HepG2 (cell line): ENCODE measurements around the gene COG4. TPM values are rescaled to one million over a fixed set of nuclear protein-coding genes. Genes with fewer than 3 reads are reported as not detected.

Experiments
- CC2D1A ChIP-seq: sonication (generic); formaldehyde crosslinking; IDR thresholded peaks from 2 replicates; pipeline ENCODE4 v1.8.1; 2023; ENCODE audit warnings: mild to moderate bottlenecking, missing genetic modification reagents
- CREB1 ChIP-seq, 2 experiments: fragments of 450-650 bp in 1 of 2; IDR thresholded peaks; 2 replicates each; pipeline ENCODE4 v1.6.1; 2016 to 2017; ENCODE audit warnings: control low read depth in 1 of 2, mild to moderate bottlenecking in 1 of 2, missing compliant biosample characterization in 1 of 2, missing genetic modification characterization in 1 of 2
- CREM ChIP-seq, 2 experiments: sonication (generic) in 1 of 2; formaldehyde crosslinking in 1 of 2; IDR thresholded peaks; 2 replicates each; pipeline versions ENCODE4 v1.4.0 to v1.6.1; 2016 to 2020; ENCODE audit warnings: antibody characterized with exemption in 1 of 2, mild to moderate bottlenecking in 1 of 2, missing genetic modification reagents in 1 of 2
- IRF2 ChIP-seq: IDR thresholded peaks from 2 replicates; pipeline ENCODE4 v1.6.1; 2018; ENCODE audit warnings: missing genetic modification reagents, missing compliant biosample characterization
- SETDB1 ChIP-seq: sonication (generic); formaldehyde crosslinking; IDR thresholded peaks from 2 replicates; pipeline ENCODE4 v1.5.1; 2020; ENCODE audit warnings: missing genetic modification reagents, mild to moderate bottlenecking, borderline replicate concordance
- STAG1 ChIP-seq: sonication (generic); formaldehyde crosslinking; IDR thresholded peaks from 2 replicates; pipeline ENCODE4 v1.4.0; 2020; ENCODE audit warnings: missing genetic modification reagents
- TAF1 ChIP-seq: sonication (generic); formaldehyde crosslinking; IDR thresholded peaks from 2 replicates; pipeline ENCODE4 v1.4.0; 2020; ENCODE audit warnings: missing genetic modification reagents
- ZC3H13 ChIP-seq: sonication (generic); formaldehyde crosslinking; IDR thresholded peaks from 2 replicates; pipeline ENCODE4 v1.8.1; 2023; ENCODE audit warnings: mild to moderate bottlenecking, missing genetic modification reagents, moderate library complexity
- ZMYM2 ChIP-seq: sonication (generic); formaldehyde crosslinking; IDR thresholded peaks from 2 replicates; pipeline ENCODE4 v1.8.0; 2022; ENCODE audit warnings: mild to moderate bottlenecking, missing genetic modification reagents
- ZNF460 ChIP-seq: sonication (generic); formaldehyde crosslinking; IDR thresholded peaks from 2 replicates; pipeline ENCODE4 v1.5.1; 2020; ENCODE audit warnings: missing genetic modification reagents, mild to moderate bottlenecking, borderline replicate concordance
- ZNF552 ChIP-seq: sonication (generic); formaldehyde crosslinking; IDR thresholded peaks from 2 replicates; pipeline ENCODE4 v1.9.0; 2022; ENCODE audit warnings: missing genetic modification reagents, mild to moderate bottlenecking, borderline replicate concordance
- ZNF614 ChIP-seq: IDR thresholded peaks from 2 replicates; pipeline ENCODE4 v1.6.1; 2018; ENCODE audit warnings: missing biosample characterization, missing genetic modification reagents, inconsistent platforms, borderline replicate concordance
- ZNF629 ChIP-seq: sonication (generic); formaldehyde crosslinking; conservative IDR thresholded peaks from 2 replicates; pipeline ENCODE4 v1.5.0; 2020; ENCODE audit warnings: missing genetic modification reagents
- ZNF660 ChIP-seq: sonication (generic); formaldehyde crosslinking; IDR thresholded peaks from 2 replicates; pipeline ENCODE4 v1.5.1; 2020; ENCODE audit warnings: mild to moderate bottlenecking, low read depth, missing genetic modification reagents, borderline replicate concordance
- ZNF674 ChIP-seq: sonication (generic); formaldehyde crosslinking; IDR thresholded peaks from 2 replicates; pipeline ENCODE4 v1.5.0; 2020; ENCODE audit warnings: low read depth, mild to moderate bottlenecking, missing genetic modification reagents
- ZNF770 ChIP-seq: sonication (generic); formaldehyde crosslinking; IDR thresholded peaks from 2 replicates; pipeline ENCODE4 v1.5.0; 2020; ENCODE audit warnings: mild to moderate bottlenecking, missing genetic modification reagents
- ZNF775 ChIP-seq: sonication (generic); formaldehyde crosslinking; IDR thresholded peaks from 2 replicates; pipeline ENCODE4 v1.4.0; 2020; ENCODE audit warnings: missing genetic modification reagents, mild to moderate bottlenecking, moderate library complexity, borderline replicate concordance
- polyA plus RNA-seq, 8 experiments: library from polyadenylated mRNA; depleted of rRNA in 3 of 8; stranded (reverse) in 7 of 8; unstranded in 1 of 8; fragments of >200 nt; fragmentation: Illumina TruSeq in 4 of 8; extraction: Trizol in 4 of 8; gene quantifications; 2 replicates each; pipeline versions ENCODE4 v1.2.1 to v1.2.3, GENCODE V29; 2011 to 2016; ENCODE audit warnings: low read depth in 4 of 8, missing spikeins in 1 of 8, mixed read lengths in 1 of 8; ENCODE audit not compliant: insufficient read depth in 1 of 8
- total RNA-seq, 5 experiments: library from RNA; depleted of rRNA; stranded (reverse); fragments of >200 nt; fragmentation: Illumina TruSeq; extraction: Trizol; gene quantifications; 2 replicates each; pipeline ENCODE4 v1.2.3, GENCODE V29; 2016; ENCODE audit warnings: low read depth in 1 of 5
- TF ChIP-seq, protein P1 (sequence below): sonication (generic); formaldehyde crosslinking; IDR thresholded peaks from 2 replicates; pipeline ENCODE4 v1.4.0; 2020; ENCODE audit warnings: mild to moderate bottlenecking, missing genetic modification reagents, borderline replicate concordance
- TF ChIP-seq, protein P2 (sequence below): sonication (generic); formaldehyde crosslinking; IDR thresholded peaks from 2 replicates; pipeline ENCODE4 v1.8.1; 2023; ENCODE audit warnings: mild to moderate bottlenecking, moderate library complexity, missing genetic modification reagents
- TF ChIP-seq, protein P3 (sequence below): sonication (generic); formaldehyde crosslinking; IDR thresholded peaks from 2 replicates; pipeline ENCODE4 v1.9.0; 2021; ENCODE audit warnings: missing genetic modification reagents, borderline replicate concordance

Gene COG4
- total and polyA plus RNA-seq, 2 of the 13 experiments (the other 11 are each of a cell fraction or from before 2014, with no cell fraction given), result 51.1 to 73.8 TPM

- TF ChIP-seq, protein P1, sequence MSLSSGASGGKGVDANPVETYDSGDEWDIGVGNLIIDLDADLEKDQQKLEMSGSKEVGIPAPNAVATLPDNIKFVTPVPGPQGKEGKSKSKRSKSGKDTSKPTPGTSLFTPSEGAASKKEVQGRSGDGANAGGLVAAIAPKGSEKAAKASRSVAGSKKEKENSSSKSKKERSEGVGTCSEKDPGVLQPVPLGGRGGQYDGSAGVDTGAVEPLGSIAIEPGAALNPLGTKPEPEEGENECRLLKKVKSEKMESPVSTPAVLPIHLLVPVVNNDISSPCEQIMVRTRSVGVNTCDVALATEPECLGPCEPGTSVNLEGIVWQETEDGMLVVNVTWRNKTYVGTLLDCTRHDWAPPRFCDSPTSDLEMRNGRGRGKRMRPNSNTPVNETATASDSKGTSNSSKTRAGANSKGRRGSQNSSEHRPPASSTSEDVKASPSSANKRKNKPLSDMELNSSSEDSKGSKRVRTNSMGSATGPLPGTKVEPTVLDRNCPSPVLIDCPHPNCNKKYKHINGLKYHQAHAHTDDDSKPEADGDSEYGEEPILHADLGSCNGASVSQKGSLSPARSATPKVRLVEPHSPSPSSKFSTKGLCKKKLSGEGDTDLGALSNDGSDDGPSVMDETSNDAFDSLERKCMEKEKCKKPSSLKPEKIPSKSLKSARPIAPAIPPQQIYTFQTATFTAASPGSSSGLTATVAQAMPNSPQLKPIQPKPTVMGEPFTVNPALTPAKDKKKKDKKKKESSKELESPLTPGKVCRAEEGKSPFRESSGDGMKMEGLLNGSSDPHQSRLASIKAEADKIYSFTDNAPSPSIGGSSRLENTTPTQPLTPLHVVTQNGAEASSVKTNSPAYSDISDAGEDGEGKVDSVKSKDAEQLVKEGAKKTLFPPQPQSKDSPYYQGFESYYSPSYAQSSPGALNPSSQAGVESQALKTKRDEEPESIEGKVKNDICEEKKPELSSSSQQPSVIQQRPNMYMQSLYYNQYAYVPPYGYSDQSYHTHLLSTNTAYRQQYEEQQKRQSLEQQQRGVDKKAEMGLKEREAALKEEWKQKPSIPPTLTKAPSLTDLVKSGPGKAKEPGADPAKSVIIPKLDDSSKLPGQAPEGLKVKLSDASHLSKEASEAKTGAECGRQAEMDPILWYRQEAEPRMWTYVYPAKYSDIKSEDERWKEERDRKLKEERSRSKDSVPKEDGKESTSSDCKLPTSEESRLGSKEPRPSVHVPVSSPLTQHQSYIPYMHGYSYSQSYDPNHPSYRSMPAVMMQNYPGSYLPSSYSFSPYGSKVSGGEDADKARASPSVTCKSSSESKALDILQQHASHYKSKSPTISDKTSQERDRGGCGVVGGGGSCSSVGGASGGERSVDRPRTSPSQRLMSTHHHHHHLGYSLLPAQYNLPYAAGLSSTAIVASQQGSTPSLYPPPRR (CRISPR knock-in tag), result no peak; the same call in 1 of the 2 replicates
- peak; percentile 89 for TF ChIP-seq ZNF460 (CRISPR knock-in tag)
- no peak for TF ChIP-seq ZNF660 (CRISPR knock-in tag)
- TF ChIP-seq ZC3H13 (CRISPR knock-in tag), result no peak
- peak; percentile 91 for TF ChIP-seq ZNF770 (CRISPR knock-in tag)
- TF ChIP-seq ZMYM2 (CRISPR knock-in tag), result peak; percentile 69
- TF ChIP-seq, protein P2, sequence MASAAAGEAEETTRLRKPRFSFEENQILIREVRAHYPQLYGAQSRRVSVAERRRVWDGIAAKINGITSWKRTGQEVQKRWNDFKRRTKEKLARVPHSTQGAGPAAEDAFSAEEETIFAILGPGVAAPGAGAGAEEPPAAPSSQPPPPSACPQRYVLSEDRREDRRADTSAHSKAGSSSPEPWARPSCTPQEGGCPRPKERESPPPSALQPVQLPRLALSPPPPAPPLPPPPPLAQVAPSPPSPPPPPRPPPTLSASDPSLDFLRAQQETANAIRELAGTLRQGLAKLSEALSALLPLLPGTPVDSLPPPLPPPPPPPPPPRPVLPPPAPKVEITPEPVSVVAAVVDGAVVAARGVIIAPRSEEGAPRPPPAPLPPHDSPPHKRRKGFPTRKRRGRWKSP (CRISPR knock-in tag), result no peak
- no peak for TF ChIP-seq ZNF552 (CRISPR knock-in tag)
- TF ChIP-seq, protein P3, sequence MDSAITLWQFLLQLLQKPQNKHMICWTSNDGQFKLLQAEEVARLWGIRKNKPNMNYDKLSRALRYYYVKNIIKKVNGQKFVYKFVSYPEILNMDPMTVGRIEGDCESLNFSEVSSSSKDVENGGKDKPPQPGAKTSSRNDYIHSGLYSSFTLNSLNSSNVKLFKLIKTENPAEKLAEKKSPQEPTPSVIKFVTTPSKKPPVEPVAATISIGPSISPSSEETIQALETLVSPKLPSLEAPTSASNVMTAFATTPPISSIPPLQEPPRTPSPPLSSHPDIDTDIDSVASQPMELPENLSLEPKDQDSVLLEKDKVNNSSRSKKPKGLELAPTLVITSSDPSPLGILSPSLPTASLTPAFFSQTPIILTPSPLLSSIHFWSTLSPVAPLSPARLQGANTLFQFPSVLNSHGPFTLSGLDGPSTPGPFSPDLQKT, result no peak
- TF ChIP-seq ZNF775 (CRISPR knock-in tag), result no peak
- peak; percentile 46; the same call in 1 of the 2 replicates for TF ChIP-seq IRF2 (CRISPR knock-in tag)
- no peak for TF ChIP-seq CREM (IDR thresholded peaks at IDR 0.05)
- TF ChIP-seq CREM (CRISPR knock-in tag; IDR thresholded peaks at IDR 0.05), result no peak
- no peak for TF ChIP-seq ZNF674
- no peak for TF ChIP-seq STAG1 (CRISPR knock-in tag)
- TF ChIP-seq CC2D1A (CRISPR knock-in tag), result no peak
- no peak for TF ChIP-seq SETDB1 (CRISPR knock-in tag)
- TF ChIP-seq ZNF629 (CRISPR knock-in tag), result 0 out of 2 replicates have a peak, but pooled peaks have one; percentile 3
- peak; percentile 73; the same call in 1 of the 2 replicates for TF ChIP-seq ZNF614 (CRISPR knock-in tag)
- TF ChIP-seq TAF1 (CRISPR knock-in tag), result no peak
- peak; percentile 66 for TF ChIP-seq CREB1 (IDR thresholded peaks at IDR 0.05)
- TF ChIP-seq CREB1 (CRISPR knock-in tag; IDR thresholded peaks at IDR 0.05), result 0 out of 2 replicates have a peak, but pooled peaks have one; percentile 25
These were observed 83.2 kb downstream of the COG4 start (continued) for GRCh38 chr16:70440009-70440692.
